GM11168 (cell line): ENCODE data around the gene TYK2.

Experiments
- in situ Hi-C: fragments of 300-500 bp; cut with MboI; formaldehyde crosslinking; loops from one replicate; pipeline ENCODE4 v1.12.0; 2022; ENCODE audit warnings: low sequenced_read_pairs; ENCODE audit not compliant: unreplicated experiment

The TYK2 gene

GRCh38 chr19:10408511-10409283 is 28.3 kb upstream of the TYK2 start:
- in situ Hi-C loops = no loop called here

DNA sequence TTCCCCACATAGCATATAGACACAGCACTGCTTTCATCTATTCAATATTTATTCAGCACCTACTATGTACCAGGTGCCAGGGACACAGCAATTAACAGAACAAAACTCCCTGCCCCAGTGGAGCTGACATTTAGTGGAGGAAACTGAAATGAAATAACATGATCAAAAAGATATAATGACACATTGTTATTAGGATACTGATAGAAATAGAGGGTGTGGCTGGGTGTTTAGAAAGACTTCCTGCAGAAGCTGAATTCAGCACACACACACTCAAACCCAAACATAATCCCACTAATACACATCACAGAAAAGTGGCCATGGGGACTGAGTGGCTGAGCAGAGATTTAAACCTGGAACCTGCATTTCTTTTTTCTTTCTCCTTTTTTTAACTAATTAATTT is 26.7 kb upstream of the TYK2 start:
- in situ Hi-C loops = no loop called here

- in situ Hi-C loops = no loop called here
Measured at GRCh38 chr19:10406191-10406590, 25.8 kb upstream of the TYK2 start.

- in situ Hi-C loops = no loop called here
Measured at GRCh38 chr19:10404888-10405820, 24.8 kb upstream of the TYK2 start.

DNA sequence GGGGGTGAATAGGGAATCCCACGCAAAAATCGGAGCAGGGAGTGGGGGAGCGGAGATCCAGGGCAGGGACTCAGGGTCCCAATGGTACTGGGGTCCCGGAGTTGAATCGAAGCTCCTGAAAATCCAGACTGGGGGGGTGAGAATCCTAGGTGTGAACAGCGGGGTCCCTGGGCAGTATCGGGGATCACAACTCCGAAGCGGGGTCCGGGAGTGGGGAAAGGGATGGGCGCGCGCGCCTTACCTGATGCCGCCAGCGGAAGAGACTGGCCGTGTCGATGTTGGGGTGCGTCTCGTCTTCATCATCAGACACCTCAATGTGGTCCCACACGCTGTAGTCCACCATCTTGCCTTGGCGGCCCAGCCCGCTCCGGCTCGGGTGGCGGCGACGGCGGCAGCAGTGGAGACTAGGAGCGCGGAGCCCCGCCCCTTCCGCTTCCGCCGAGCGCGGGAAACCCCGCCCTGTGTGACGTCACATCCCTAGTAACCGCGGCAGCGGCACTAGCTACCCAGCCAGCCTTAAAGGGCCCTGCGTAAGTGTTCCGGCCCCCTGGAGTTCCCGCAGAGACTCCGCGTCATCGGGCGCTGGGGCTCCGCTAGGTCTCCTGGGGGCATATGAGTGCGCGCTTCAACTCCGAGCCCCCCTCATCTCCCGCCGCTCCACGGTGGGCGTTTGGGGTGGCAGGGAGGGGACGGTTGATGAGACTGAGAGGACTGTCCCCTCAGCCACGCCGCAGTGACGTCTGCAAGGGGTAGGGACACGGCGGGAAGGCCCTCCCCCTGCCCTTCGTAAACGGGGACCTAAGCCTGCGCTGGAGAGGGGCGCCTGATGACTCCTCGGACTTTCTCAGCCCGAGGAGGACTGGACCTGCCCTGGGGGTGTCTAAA is 23.0 kb upstream of the TYK2 start, which contains the start of gene CDC37:
Gene CDC37, minus strand, starts transcription at position 406 of the 885 bp plus-strand sequence. Its CDS starts 63 bp downstream, at position 343.
- in situ Hi-C loops = no loop called here

GRCh38 chr19:10402441-10403038 is 22.2 kb upstream of the TYK2 start:
- in situ Hi-C loops = no loop called here

DNA sequence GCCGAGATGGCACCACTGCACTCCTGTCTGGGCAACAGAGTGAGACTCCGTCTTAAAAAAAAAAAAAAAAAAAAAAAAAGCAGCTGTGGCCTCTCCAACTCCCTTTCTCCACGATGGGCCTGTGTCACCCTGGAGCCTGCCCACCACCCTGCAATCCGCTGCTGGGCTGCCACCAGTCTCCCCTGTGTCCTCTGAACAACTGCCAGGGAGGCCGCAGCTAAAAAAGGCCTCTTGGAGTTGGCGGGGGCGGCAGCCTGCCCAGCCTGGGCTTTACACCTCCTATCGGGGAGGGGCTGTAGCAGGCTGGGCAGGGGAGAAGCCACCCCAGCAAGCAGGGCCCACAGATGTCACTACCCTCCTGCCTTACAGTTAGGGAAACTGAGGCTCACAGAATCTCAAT is 19.5 kb upstream of the TYK2 start:
- in situ Hi-C loops = loop anchor here (25.0 kb wide), 1 partner anchor 463 kb away; the partner anchor contains the start of gene OLFM2

DNA sequence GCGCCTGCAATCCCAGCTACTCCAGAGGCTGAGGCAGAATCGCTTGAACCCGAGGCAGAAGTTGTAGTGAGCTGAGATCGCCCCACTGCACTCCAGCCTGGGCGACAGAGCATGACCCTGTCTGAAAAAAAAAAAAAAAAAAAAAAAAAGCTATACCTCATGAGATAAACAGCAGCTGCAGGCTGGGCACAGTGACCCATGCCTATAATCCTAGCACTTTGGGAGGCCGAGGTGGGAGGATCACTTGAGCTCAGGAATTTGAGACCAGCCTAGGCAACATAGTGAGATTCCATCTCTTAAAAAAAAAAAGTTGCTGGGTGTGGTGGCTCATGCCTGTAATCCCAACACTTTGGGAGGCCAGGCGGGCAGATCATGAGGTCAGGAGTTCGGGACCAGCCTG is 19.0 kb upstream of the TYK2 start:
- in situ Hi-C loops = loop anchor here (25.0 kb wide), 1 partner anchor 462 kb away; the partner anchor contains the start of gene OLFM2

DNA sequence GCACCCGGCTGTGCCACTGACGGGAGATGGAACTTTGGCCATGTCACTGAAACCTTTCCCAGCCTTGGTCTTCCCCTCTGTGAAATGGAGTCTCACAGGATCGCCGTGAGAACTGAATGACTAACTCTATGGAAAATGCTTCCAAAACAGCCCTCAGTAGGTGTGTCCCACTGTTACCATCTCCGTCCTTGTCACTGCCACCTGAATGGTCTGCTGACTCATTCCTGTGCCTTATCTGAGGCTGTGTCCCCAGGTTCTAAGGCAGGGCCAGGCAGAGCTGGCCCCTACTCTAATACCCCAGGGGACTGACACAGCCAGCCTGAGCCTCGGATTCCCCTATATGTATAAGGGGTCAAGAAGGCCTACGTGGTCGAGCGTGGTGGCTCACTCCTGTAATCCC is 18.4 kb upstream of the TYK2 start:
- in situ Hi-C loops = loop anchor here (25.0 kb wide), 1 partner anchor 462 kb away; the partner anchor contains the start of gene OLFM2

DNA sequence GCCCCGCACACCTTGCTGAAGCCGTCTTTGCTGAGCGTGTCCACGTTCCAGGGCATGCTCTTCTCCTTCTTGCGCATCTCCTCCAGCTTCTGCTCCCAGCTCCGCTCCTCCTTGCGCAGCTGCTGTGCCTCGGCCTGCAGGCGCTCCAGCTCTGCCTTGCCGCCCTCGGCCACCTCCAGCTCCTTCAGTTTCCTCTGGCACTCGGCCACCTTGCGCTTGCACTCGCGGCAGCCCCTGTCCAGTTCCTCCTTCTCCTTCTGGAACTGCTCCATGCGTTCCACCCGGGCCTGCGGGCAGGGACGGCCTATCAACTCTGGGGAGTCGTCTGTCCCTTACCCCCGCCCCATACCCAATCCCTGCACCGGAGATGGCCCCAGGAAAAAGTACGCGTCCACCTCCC is 15.5 kb upstream of the TYK2 start:
- in situ Hi-C loops = loop anchor here (25.0 kb wide), 1 partner anchor 459 kb away; the partner anchor contains the start of gene OLFM2

GRCh38 chr19:10395436-10395835 is 15.1 kb upstream of the TYK2 start:
- in situ Hi-C loops = loop anchor here (25.0 kb wide), 1 partner anchor 458 kb away; the partner anchor contains the start of gene OLFM2

DNA sequence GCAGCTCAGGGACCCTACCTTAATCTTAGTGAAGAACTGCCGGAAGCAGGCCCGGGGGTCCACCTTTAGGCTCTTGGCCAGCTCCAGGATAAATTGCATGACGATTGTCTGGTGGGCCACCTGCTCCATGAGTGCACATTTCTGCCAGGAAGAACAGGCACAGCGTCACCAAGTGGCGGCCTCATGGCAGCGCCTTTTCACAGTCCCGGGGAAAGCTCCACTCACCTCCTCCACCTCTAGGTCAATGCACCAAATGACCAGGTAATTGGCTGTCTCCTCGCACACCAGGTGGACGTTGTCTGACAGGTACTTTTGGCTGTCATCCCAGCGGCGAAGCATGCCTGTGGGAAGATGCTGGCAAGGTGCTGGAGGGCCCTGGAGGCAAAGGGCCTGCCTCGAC is 14.6 kb upstream of the TYK2 start:
- in situ Hi-C loops = loop anchor here (25.0 kb wide), 1 partner anchor 458 kb away; the partner anchor contains the start of gene OLFM2

- in situ Hi-C loops = loop anchor here (25.0 kb wide), 1 partner anchor 456 kb away; the partner anchor contains the start of gene OLFM2
Measured at GRCh38 chr19:10393137-10393536, 12.8 kb upstream of the TYK2 start.

DNA sequence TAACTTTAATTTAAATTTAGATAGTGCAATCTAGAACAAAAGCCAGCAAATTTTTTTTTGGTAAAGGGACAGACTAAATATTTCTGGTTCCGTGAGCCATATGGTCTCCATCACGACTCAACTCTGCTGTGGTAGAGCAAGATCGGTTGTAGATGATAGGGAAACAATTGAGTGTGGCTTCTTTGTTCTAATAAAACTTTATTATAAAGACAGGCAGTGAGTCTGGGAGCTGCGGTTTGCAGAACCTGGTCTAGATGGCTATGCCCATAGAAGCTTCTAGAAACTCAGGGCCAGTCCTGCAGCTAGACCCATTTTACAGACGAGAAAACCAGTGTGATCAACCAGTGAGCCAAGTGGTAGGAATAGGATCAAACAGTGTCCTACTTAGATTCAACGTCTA is 11.7 kb upstream of the TYK2 start:
- in situ Hi-C loops = loop anchor here (25.0 kb wide), 1 partner anchor 455 kb away; the partner anchor contains the start of gene OLFM2

DNA sequence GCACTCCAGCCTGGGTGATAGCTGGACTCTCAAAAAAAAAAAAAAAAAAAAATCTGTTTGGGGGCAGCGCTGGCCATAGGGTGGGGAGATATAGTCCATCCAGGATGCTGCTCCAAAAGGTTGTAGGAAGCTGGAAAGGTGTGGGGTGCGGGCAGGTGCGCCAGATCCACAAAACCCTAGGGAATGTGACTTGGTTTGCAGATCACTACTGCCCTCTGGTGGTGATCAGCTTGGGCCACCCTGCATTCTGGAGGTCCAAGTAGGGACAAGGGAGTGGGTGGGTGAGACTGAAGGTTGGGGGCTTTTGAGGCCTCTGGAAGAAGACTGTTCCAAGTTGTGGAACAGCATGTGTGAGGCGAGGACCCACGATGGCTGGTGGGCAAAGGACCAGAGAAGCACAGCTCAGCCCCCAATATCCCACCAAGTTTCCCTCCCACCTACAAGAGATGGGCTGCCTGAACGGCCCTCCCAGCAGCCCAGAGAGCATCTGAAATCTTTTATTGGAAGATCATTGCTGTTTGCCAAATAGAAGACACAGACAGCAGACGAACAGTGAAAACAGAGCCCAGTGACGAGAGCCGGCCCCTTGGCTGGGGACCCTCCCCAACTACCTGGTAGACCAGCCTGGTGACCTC is 10.4 kb upstream of the TYK2 start:
- in situ Hi-C loops = loop anchor here (25.0 kb wide), 1 partner anchor 453 kb away; the partner anchor contains the start of gene OLFM2

DNA sequence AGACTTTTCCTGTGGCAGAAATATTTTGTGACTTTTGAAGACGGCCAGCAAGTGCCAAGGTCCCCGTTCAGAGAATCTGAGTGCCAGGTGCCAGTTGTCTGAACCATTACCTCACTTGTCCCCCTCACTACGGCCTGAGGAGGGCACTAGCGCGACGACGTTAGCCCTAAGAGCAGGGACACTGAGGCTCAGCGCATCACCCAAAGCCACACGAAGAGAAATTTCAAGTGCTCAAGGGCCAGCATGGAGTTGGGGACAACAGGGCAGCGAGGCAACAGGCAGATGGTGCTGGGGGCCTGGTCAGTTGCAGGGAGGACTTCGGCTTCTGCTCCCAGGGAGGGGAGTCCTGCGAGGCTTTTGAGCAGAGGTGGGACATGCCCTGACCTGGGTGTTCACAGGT is 9.5 kb upstream of the TYK2 start:
- in situ Hi-C loops = loop anchor here (5.0 to 25.0 kb wide), 2 partner anchors 118 to 453 kb away; partner anchors contain the start of genes ICAM1 and OLFM2

- in situ Hi-C loops = loop anchor here (5.0 to 25.0 kb wide), 2 partner anchors 117 to 452 kb away; partner anchors contain the start of genes ICAM1 and OLFM2
Measured at GRCh38 chr19:10388957-10389356, 8.6 kb upstream of the TYK2 start.

DNA sequence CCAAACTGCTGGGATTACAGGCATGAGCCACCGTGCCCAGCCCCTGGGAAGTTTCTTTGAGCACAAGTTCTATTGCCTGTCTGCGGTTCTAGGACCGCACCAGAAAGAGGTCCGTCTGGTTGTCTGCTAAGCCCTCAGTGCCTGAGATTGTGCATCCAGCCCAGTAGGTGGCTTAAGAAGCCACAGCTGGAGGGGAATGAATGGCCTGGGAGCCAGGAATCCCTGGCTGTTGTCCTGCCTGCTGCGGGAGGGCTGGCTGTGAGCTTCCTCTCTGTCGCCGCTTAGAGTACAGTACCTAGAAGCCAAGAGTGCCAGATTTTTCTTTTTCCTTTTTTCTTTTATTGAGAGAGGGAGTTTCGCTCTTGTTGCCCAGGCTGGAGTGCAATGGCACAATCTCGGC is 4.2 kb upstream of the TYK2 start:
- in situ Hi-C loops = loop anchor here (25.0 kb wide), 1 partner anchor 447 kb away; the partner anchor contains the start of gene OLFM2
